GM18502 (cell line): ENCODE data around the gene TNP1.

ENCODE experiments used
- ATAC-seq: cut with Tn5 transposase; IDR thresholded peaks from one replicate; pipeline ENCODE4 v1.9.1; 2021; ENCODE audit warnings: mild to moderate bottlenecking; ENCODE audit not compliant: unreplicated experiment, poor library complexity

The TNP1 gene

GRCh38 chr2:216859944-216860343, at the start of gene TNP1:
TSS of gene TNP1 (minus strand) at chr2:216860064. CDS start at chr2:216860034, 30 bp downstream.
- no peak for ATAC-seq

- ATAC-seq, result no peak
Measured at GRCh38 chr2:216908300-216908699, 48.4 kb upstream of the TNP1 start.

- ATAC-seq, result no peak
Measured at GRCh38 chr2:216905649-216906329, 45.9 kb upstream of the TNP1 start.

- no peak for ATAC-seq
Measured at GRCh38 chr2:216904974-216905373, 45.1 kb upstream of the TNP1 start.

GRCh38 chr2:216904554-216904953, 44.7 kb upstream of the TNP1 start:
- ATAC-seq, result no peak

- no peak for ATAC-seq
Measured at GRCh38 chr2:216903470-216903869, 43.6 kb upstream of the TNP1 start.

- ATAC-seq, result no peak
Measured at GRCh38 chr2:216901273-216901672, 41.4 kb upstream of the TNP1 start.

GRCh38 chr2:216900406-216900805, 40.5 kb upstream of the TNP1 start:
- no peak for ATAC-seq

GRCh38 chr2:216897561-216898203, 37.8 kb upstream of the TNP1 start:
- no peak for ATAC-seq

- no peak for ATAC-seq
Measured at GRCh38 chr2:216890138-216890537, 30.3 kb upstream of the TNP1 start.

- ATAC-seq, result no peak
Measured at GRCh38 chr2:216888887-216889622, 29.2 kb upstream of the TNP1 start.

GRCh38 chr2:216888081-216888480, 28.2 kb upstream of the TNP1 start:
- ATAC-seq, result no peak

GRCh38 chr2:216887138-216887537, 27.3 kb upstream of the TNP1 start:
- no peak for ATAC-seq

GRCh38 chr2:216885117-216885553, 25.3 kb upstream of the TNP1 start:
- ATAC-seq, result no peak

- no peak for ATAC-seq
Measured at GRCh38 chr2:216884347-216884746, 24.5 kb upstream of the TNP1 start.

GRCh38 chr2:216882876-216883275, 23.0 kb upstream of the TNP1 start:
- no peak for ATAC-seq

GRCh38 chr2:216881411-216881810, 21.5 kb upstream of the TNP1 start:
- ATAC-seq, result no peak

- no peak for ATAC-seq
Measured at GRCh38 chr2:216880509-216881184, 20.8 kb upstream of the TNP1 start.

- ATAC-seq, result no peak
Measured at GRCh38 chr2:216879727-216880508, 20.1 kb upstream of the TNP1 start.

GRCh38 chr2:216878072-216878471, 18.2 kb upstream of the TNP1 start:
- no peak for ATAC-seq
